Stimulated activated CD4-positive, alpha-beta T cell treated with anti-CD3 and anti-CD28 coated beads, Interleukin-15, amount 100 ng/mL, for 1 hour (primary cell): Measurements from ENCODE around the gene TRA2A.
"Not testable (repeated sequence)": the region's sequence is repeated elsewhere in the genome, so short reads cannot be mapped to it uniquely, and the experiment has no call there.

Source experiments
- DNase-seq, 2 donors: peaks; one replicate each; pipeline ENCODE4 v3.0.0-alpha.2; 2020; ENCODE audit warnings: low read depth in 1 of 2, low spot score in 1 of 2

The TRA2A gene

DNA sequence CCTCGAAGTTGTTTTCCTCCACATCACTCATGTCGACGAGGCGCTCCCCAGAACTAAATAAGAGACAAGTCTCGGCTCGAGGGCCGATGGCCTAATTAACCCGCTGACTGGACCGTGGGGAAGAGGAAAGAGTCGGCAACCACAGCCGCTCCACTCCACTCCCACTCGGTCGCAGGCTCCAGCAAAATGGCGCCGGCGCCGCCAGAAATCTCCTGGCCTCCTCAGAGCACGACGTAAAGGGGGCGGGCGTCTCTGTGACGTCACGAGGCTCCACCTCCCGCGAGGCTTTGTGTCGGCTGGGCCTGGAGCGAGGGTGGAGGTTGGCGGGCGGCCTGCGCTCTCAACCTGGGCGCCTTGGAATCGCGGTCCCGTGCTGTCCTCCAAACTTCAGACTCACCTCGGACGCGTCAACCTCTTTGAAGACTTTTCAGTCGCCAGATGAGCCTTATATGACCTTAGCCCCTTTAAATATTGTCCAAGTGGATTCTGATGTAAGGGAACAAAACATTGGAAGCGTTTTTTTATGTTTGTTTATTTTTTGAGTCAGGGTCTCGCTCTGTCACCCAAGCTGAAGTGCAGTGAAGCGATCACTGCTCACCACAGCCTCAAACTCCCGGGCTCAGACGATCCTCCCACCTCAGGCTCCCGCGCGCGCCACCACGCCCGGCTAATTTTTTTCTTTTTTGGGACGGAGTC, at the start of gene TRA2A:
Gene TRA2A, minus strand, starts transcription at position 188 of the 696 bp plus-strand sequence. Its CDS starts 157 bp downstream, at position 31.
- peak; percentile 90 to 97 for DNase-seq

DNA sequence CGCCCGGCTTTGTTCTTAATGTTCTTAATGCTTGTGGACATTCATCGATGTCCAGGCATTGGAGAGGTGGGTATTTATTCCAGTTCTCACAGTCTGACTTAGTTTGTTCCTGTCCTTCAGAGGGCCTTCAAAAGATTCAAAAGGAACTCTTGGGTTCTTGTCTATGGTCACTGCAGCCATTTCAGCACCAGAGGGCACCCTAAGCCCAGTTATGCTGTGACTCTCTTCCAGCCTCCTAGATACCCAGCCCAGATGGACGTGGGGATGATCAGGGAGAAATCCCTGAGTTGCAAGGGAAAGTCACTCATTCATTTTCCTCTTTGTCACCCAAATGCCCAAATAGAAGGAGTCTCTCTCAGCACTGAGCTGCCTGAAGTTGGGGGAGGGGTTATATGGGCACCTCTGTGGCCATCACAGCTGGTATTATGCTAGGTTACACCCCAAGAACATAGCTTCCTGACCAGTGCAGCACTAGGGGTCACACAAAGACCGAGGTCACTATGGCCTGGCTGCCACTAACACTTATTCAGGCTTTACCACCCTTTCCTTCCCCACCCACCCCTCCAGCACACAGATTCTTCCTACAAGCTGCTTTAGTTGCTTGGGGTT, 38.9 kb upstream of the TRA2A start:
- peak; percentile 32 to 49 for DNase-seq

DNA sequence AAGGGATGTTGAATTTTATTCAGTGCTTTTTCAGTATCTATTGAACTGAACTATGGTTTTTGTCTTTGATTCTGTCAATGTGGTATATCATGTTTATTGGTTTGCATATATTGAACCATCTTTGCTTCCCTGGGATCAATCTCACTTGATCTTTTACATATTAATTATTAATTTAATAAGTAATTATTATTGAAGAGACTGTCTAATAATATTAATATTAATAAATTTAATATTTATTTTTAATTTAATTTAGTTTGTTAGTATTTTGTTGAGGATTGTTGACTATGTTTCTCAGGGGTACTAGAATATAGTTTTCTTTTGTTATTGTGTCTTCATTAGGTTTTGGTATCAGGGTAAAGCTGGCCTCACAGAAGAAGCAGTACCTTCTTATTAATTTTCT, 26.5 kb upstream of the TRA2A start:
- DNase-seq, result no peak

DNA sequence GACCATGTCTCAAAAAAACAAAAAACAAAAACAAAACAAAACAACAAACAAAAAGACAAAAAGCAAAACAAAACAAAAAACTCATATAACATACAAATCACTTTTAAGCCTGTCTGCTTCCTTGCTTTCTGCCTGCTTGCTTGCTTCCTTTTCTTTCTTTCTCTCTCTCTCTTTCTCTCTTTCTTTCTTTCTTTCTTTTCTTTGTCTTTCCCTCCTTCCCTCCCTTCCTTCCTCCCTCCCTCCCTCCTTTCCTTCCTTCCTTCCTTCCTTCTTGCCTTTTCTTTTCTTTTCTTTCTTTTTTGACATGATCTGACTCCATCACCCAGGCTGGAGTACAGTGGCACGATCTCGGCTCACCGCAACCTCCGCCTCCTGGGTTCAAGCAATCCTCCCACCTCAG, 15.9 kb upstream of the TRA2A start:
- no peak for DNase-seq

- peak; percentile 47 to 52 for DNase-seq
Observed at GRCh38 chr7:23546897-23547572, 15.3 kb upstream of the TRA2A start.

DNA sequence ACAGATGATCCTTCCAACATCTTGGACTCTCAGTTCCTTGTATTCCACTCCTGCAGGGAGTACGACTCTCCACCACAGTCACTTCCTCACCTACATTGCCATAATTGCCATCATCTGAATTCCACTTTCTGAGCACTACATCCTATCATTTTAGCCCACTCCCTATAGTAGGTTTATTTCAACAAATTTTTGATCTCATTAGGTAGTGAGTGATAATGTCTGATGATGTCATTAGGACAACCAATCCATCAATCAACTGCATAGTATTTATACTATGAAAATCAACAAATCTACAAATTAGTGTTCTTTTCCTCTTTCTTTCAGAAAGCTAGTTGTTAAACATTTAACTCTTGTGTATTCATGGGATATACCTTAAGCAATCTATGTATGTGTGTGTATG, 13.7 kb upstream of the TRA2A start:
- no peak for DNase-seq

- DNase-seq, result no peak
Observed at GRCh38 chr7:23544913-23545354, 13.2 kb upstream of the TRA2A start.

GRCh38 chr7:23542752-23543151, 11.0 kb upstream of the TRA2A start:
- DNase-seq, result no peak

DNA sequence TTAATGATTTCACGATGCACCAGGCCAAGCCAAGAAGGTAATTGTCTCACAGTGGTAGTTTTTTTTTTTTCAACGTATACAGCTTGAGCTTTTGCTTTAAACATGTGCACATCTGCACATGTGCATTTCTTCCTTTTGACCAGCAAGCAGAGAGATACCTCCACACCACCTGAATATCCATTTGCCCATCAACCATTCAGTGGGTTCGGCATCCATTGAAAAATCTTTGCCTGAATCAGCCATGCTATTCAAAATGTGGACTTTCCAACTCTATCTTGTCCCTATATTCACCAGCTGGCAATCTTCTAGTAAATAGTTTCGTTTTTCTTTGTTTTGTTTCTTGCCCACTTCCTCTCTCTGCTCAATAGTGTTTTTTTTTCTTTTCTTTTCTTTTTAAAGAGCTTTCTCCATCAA, 7.7 kb upstream of the TRA2A start:
- DNase-seq, result no peak

GRCh38 chr7:23538301-23538700, 6.5 kb upstream of the TRA2A start:
- no peak for DNase-seq

DNA sequence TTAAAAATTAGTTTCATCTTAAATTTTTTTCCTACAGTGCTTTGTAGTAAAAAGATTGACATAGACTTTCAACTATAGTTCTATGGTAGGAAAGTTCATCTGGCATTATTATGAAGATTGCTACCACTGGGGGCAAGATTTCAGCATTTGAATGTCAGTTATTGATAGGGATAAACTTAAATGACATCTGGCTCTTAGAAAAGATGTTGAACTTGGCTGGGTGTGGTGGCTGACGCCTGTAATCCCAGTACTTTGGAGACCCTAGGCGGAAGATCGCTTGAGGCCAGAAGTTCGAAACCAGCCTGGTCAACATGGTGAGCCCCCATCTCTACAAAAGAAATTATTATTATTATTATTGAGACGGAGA, 1.4 kb upstream of the TRA2A start:
- DNase-seq, result no peak

DNA sequence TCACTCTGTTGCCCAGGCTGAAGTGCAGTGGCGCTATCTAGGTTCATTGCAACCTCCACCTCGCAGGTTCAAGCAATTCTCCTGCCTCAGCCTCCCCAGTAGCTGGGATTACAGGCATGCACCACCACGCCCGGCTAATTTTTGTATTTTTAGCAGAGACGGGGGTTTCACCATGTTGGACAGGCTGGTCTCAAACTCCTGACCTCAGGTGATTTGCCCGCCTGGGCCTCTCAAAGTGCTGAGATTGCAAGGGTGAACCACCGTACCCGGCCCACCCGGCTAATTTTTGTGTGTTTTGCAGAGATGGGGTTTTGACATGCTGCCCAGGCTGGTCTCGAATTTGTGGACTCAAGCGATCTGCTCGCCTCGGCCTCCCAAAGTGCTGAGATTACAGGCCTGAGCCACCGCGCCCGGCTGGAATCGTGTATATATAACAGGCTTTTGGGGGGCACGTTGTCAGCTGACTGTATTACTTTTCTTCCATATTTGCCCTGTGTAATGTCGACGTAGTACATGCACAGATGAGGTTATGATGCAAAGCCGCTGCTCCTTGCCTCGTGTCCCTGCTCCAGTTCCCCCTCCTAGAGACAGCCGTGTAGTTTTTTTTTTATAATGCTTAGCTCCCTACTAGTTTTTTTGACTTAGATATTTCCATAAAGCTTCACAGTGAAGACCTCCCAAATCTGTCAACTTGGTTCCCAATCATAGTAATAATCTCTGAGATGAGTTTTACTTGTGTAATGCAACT, 883 bp upstream of the TRA2A start:
- no peak for DNase-seq

DNA sequence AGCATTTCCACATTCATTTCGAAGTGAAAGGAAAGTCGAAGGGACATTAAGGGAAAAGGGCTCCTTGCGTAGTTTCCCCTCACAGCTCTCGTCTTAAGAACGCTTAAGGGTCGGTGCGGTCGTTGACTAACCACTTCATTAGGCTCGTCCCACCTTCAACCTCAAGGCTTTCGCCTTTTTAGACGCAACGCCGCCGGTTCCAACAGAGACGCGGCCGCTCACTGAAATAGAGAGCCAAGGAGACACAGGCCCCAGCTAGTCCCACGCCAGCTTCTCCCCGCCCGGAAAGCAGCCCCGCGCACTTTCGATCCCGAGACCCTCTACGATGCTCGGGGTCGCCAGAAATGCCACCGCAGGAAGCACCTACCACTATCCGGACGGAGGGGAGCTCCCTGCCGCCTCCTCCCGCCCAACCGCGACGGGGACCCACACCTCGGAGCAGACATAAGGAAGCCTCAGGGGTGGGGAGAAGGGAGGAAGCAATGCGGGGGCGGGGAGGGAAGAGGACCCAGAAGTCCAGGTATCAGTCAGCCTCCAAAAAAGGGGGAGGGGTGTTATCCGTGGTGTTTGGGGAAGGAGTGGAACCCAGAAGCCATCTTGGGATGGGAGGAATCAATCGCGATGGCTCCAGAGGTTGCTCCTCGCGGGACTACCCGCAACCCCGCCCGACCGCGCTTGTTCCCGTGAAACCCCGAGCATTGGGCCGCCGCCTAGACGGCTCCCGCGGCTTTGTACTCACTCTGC, 559 bp downstream of the TRA2A start:
- DNase-seq, result peak; percentile 6 to 31

GRCh38 chr7:23530405-23530804, 1.4 kb downstream of the TRA2A start:
- no peak for DNase-seq

- DNase-seq, result no peak
Observed at GRCh38 chr7:23529262-23529859, 2.4 kb downstream of the TRA2A start.

GRCh38 chr7:23525611-23526010, 6.2 kb downstream of the TRA2A start:
- not testable (repeated sequence) for DNase-seq

GRCh38 chr7:23524473-23524872, 7.3 kb downstream of the TRA2A start:
- DNase-seq, result no peak

DNA sequence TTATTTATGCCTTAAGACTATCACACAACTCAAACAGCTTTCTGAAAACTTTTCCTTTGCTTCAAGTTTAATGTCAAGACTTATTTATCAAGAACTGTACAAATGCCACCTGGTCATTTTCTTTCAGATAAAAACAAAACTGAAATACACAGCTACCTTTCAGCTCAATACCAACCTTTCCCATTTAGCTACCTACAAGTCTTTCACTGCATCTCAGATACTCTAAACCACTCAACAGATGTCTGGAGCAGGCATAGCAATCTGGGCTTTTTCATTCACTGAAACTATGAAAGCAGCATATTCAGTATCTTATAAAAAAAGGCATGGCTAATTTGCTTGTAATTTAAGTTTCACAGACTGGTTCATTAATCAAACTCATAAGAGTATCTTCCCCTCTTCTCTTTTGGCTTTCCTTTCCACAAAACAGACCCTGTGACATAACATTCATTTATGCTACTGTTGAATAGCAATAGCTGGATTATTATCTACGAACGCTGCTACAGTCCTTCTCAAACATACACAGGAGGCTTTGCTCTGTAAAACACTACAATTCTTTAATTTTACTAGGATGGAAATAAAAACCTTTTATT, 8.2 kb downstream of the TRA2A start:
- no peak for DNase-seq

- no peak for DNase-seq
Observed at GRCh38 chr7:23520582-23520981, 11.2 kb downstream of the TRA2A start.

- DNase-seq, result no peak
Observed at GRCh38 chr7:23514755-23515154, 17.0 kb downstream of the TRA2A start.
